ENCODE data around the gene ZNF674.

The ZNF674 gene

GRCh38 chrX:46545111-46546005 is at the start of gene ZNF674:
ZNF674 (minus strand) TSS chrX:46545421; CDS start chrX:46542087, 3,334 bp downstream.
- peak; percentile 89 to 90 for DNase-seq

- no peak for DNase-seq
Observed at GRCh38 chrX:46589977-46590723, 44.9 kb upstream of the ZNF674 start.

- DNase-seq, result peak; percentile 30 to 42
Observed at GRCh38 chrX:46588263-46588662, 43.0 kb upstream of the ZNF674 start.

GRCh38 chrX:46587753-46588171 is 42.5 kb upstream of the ZNF674 start:
- DNase-seq, result no peak

- no peak for DNase-seq
Observed at GRCh38 chrX:46587158-46587557, 41.9 kb upstream of the ZNF674 start.

- DNase-seq, result no peak
Observed at GRCh38 chrX:46584736-46585135, 39.5 kb upstream of the ZNF674 start.

GRCh38 chrX:46582966-46583365 is 37.7 kb upstream of the ZNF674 start:
- no peak for DNase-seq

GRCh38 chrX:46582325-46582724 is 37.1 kb upstream of the ZNF674 start:
- no peak for DNase-seq

- no peak for DNase-seq
Observed at GRCh38 chrX:46580613-46581012, 35.4 kb upstream of the ZNF674 start.

GRCh38 chrX:46579250-46579649 is 34.0 kb upstream of the ZNF674 start:
- DNase-seq, result no peak

- DNase-seq, result no peak
Observed at GRCh38 chrX:46577221-46578005, 32.2 kb upstream of the ZNF674 start.

- DNase-seq, result no peak
Observed at GRCh38 chrX:46576458-46576857, 31.2 kb upstream of the ZNF674 start.

- DNase-seq, result no peak
Observed at GRCh38 chrX:46575991-46576392, 30.8 kb upstream of the ZNF674 start.

GRCh38 chrX:46575586-46575985 is 30.4 kb upstream of the ZNF674 start:
- DNase-seq, result no peak

- peak; percentile 33 to 36 for DNase-seq
Observed at GRCh38 chrX:46574774-46575381, 29.7 kb upstream of the ZNF674 start.

GRCh38 chrX:46573892-46574773 is 28.9 kb upstream of the ZNF674 start:
- DNase-seq, result peak; percentile 60 to 61

GRCh38 chrX:46573331-46573891 is 28.2 kb upstream of the ZNF674 start, which contains the start of gene CHST7:
CHST7 (plus strand) TSS chrX:46573765; CDS start chrX:46573932, 167 bp downstream.
- DNase-seq, result peak; percentile 48 to 57

- DNase-seq, result no peak
Observed at GRCh38 chrX:46572340-46572936, 27.2 kb upstream of the ZNF674 start.

- DNase-seq, result no peak
Observed at GRCh38 chrX:46571423-46572339, 26.5 kb upstream of the ZNF674 start.

GRCh38 chrX:46569621-46570020 is 24.4 kb upstream of the ZNF674 start:
- DNase-seq, result no peak

All from activated CD4-positive, alpha-beta T cell treated with anti-CD3 and anti-CD28 coated beads, Interleukin-2, amount 50 U/mL, for 4 hours (primary cell).